OCI-LY3 (cell line): ENCODE results near the gene ZSCAN18.

Experiments
- CTCF ChIP-seq: fragments of 200-600, 300-600 bp; sonication (generic); IDR thresholded peaks from 2 replicates; pipeline ENCODE4 v1.5.1; 2014; ENCODE audit warnings: antibody characterized with exemption, low read length, low read depth
- EZH2phosphoT487 ChIP-seq: fragments of 200-600 bp; shearing (Covaris generic); IDR thresholded peaks from 2 replicates; pipeline ENCODE4 v1.6.1; 2018; ENCODE audit warnings: antibody characterized with exemption, mixed run types, low read depth

GRCh38 chr19:58059003-58059670 lies 38.9 kb downstream of the ZSCAN18 start, which contains the start of gene ZNF135:
- no peak for TF ChIP-seq CTCF
- no peak for TF ChIP-seq EZH2phosphoT487
